Amniotic epithelial cell (primary cell): ENCODE results near the gene TBC1D25.

ENCODE experiments used
- DNase-seq: peaks from one replicate; pipeline ENCODE4 v3.0.0-alpha.2; 2010; ENCODE audit warnings: low read depth

Gene TBC1D25

GRCh38 chrX:48601741-48602394 lies 62.4 kb downstream of the TBC1D25 start:
- DNase-seq = no peak

DNA sequence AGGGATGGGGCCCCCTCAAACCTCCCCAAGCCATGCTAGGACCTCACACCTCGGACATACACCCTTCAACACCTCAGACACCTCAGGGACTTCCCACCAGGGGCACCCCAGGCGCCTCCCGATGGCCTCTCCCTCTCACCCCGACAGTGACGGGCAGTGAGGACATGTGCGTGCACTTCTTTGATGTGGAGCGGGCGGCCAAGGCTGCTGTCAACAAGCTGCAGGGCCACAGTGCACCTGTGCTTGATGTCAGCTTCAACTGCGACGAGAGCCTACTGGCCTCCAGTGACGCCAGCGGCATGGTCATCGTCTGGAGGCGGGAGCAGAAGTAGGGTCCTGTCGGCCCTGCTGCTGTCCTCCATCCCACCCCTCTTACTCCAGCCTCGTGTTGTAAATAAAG lies 65.2 kb downstream of the TBC1D25 start:
- no peak for DNase-seq

DNA sequence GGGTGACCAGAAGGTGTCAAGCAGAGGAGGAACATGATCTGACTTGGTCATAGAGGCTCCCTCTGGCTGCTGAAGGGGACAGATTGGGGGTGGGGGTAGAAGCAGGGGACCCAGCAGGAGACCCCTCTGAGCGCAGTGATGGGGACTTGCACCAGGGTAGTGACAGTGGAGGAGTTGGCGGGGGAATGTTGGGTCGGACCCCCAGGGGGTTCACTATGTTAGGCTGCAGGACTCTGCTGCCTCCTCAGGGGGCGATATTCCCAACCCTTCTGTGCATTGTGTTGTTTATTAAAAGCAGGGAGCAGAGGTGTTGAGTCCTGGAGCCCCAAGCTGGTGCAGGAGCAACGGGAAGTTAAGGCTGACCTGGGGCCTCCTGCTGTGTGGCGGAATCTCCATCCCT lies 66.6 kb downstream of the TBC1D25 start:
- no peak for DNase-seq

DNA sequence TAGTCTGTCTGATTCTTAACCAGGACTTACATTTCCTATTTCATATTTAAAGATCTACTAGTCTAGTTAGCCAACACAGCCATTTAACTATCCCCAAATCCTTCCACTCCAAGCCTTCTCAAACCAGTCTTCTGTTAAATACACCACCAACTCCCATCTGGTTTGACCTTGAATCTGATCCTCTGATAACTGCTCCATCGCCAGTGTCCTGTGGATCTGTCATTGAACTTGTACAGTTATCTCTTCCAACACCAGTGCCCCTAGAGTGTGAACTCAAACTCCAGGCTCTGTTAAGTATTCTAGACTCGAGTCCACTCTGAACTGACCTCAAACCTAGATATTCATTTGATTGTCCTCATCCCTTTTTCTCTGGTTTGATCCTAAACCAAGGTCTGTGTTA lies 72.2 kb downstream of the TBC1D25 start:
- no peak for DNase-seq
